ENCODE measurements around the gene JAK3.

GRCh38 chr19:17834350-17835181, 13.2 kb downstream of the JAK3 start:
- TF ChIP-seq POLR2AphosphoS5 (IDR thresholded peaks at IDR 0.05) (no peak), CTCF (IDR thresholded peaks at IDR 0.05) (no peak)
